GM12875 (cell line): ENCODE results near the gene PGLYRP4.
A peak's percentile ranks its signal among the peaks of the same experiment; 100 is the strongest.
"Not testable (repeated sequence)": the region's sequence is repeated elsewhere in the genome, so short reads cannot be mapped to it uniquely, and the experiment has no call there.

Source experiments
- H3K4me3 ChIP-seq: one replicate; pipeline ENCODE4 v1.5.1; 2011; ENCODE audit warnings: low read depth, low read length, control low read depth
- CTCF ChIP-seq: IDR thresholded peaks from 2 replicates; pipeline ENCODE4 v1.5.1; 2011; ENCODE audit warnings: low read depth, mild to moderate bottlenecking, control low read depth, inconsistent platforms, low read length, moderate library complexity, borderline replicate concordance; ENCODE audit not compliant: insufficient read depth

The PGLYRP4 gene

DNA sequence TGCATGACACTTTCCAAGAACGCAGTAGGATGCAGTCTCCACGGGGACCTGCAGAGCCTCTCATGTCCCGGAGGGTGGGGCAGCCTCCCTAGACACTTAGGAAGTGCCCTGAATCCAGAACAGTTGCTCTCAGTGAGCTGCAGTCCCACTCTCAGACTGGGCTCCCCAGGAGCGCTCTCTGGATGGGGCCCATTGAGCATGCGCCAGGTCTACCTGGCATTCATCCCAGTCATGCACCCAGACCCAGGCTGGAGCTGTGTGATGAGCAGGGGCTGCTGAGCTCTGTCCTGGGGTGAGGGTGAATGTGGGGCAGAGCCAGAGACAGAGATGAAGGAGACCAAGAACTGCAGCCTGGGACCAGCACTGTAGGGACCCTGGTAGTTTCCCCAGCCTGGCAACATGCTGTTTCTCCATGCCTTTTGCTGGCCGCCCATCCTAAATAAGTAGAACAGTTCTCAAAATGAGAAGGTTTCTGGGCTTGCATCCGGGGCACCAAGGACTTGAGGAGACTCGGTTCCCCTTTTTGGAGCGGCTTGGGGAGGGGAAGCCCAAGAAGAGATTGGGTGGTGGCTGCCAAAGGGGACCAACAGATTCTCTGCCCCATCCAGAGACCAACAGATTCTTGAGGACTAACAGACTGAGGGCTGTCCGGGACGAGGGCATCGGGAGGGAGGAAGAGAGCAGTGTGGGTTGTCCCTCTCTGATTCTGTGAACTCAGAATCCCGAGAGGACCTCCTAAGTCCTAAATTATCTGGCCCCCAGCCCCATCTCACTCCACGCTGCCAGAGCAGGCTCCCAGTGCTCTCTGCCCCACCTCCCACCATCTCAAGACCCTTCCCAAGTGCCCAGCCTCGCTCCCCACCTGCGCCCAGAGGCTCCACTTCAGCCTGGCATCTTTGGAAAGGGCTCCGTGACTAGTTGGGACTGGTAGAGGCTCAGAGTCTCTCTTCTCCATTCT, 1.0 kb upstream of the PGLYRP4 start:
- no peak overlapping the region for H3K4me3 ChIP-seq
- TF ChIP-seq CTCF: no peak

DNA sequence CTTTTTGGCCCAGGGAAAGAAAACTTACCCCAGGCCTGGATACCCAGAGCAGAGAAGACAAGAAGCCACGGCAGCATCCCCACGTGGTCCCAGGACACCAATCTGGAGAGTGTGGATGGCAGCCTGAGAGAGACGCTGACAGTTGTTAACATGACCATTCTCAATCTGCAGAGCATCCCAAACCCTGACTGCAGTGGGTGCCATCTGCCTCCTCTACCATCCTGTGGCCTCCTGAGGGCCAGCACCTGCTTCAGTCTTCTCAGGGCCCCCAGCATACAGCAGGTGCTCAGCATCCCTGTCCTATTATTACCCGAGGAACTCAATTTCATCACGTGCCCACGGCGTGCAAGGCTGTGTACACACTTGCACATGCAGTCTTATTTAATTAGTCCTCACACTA, 785 bp downstream of the PGLYRP4 start:
- no peak overlapping the region for H3K4me3 ChIP-seq
- no peak for TF ChIP-seq CTCF

- not testable (repeated sequence) for H3K4me3 ChIP-seq
These were observed 1.6 kb downstream of the PGLYRP4 start for GRCh38 chr1:153347049-153347448.

GRCh38 chr1:153346077-153346723, 2.4 kb downstream of the PGLYRP4 start:
- peak overlapping the region; percentile 3 for H3K4me3 ChIP-seq
- TF ChIP-seq CTCF: no peak

DNA sequence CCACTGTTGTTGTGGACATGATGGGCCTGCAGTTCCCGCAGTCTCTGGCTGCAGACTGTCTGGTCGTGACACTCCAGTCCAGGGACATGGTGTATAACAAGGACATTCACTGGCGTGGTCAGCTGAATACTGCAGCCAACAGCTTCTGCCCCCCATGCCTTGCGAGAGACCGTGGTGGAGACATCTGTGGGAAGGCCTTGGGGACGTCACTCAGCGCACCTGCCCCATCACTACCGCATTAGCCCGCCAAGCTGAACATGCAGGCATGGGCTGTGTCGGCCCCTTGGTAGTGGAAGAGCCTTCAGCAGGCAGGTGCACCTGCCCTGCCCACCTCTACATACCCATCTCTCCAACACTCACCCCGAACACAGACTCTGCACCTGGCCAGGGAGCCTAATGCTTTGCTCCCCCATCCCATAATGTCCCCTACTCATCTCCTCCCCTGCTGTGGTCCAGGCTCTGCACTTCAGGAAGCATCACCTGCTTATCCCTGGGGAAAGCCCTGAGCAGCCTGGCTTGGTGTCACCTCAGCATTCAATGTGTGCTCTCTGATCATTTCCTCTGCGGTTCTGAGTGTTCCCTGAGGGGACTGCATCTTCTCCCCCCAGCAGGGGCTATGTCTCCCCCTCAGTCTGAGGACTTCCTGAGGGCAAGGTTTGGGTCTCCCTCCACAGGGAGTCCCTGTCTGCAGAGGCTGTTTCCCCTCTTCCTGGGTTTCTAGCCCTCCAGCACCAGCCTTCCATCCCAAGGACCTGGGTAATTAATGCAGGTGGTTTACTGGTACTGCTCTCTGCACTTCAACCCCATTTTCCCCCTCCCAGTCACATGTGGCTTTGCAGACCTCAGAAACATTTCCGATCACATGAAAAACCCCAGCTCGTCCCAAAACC, 3.2 kb downstream of the PGLYRP4 start:
- peak overlapping the region; percentile 34 for H3K4me3 ChIP-seq
- TF ChIP-seq CTCF: no peak

DNA sequence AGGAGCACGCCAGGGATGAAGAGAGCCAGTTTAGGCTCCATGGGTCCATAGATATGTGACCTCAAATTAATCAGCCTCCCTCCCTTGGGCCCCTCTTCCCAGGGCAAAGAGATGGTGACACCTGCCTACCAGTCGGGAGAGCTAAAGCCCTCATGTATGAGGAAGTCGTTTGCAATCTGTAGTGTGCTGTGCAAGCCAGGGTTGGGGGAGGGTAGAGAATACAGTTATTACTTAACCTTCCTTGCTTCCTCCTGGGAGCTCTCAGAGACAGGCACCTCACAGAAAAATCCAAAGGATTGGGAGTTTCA, 4.0 kb downstream of the PGLYRP4 start:
- no peak overlapping the region for H3K4me3 ChIP-seq

More for the DNA sequence above, 4.0 kb downstream of the PGLYRP4 start:
- TF ChIP-seq CTCF: no peak
